RWPE2 (cell line): ENCODE data around the gene SENP1.
"Not testable (repeated sequence)": the region's sequence is repeated elsewhere in the genome, so short reads cannot be mapped to it uniquely, and the experiment has no call there.

ENCODE experiments used
- ATAC-seq: fragments of 200-7000 bp; cut with Tn5 transposase; 3 replicates; pipeline ENCODE4 v1.9.1; 2021; ENCODE audit warnings: low read depth
- DNase-seq: peaks from one replicate; pipeline ENCODE4 v3.0.0-alpha.2; 2020; ENCODE audit warnings: low spot score
- H3K27ac ChIP-seq: fragments of 450-650 bp; 2 replicates; pipeline ENCODE4 v1.5.1; 2017; ENCODE audit warnings: mild to moderate bottlenecking; ENCODE audit not compliant: poor library complexity, severe bottlenecking
- H3K27me3 ChIP-seq: fragments of 250-450 bp; sonication (Bioruptor Pico); 2 replicates; pipeline ENCODE4 v1.5.1; 2021; ENCODE audit warnings: mild to moderate bottlenecking, moderate library complexity; ENCODE audit not compliant: insufficient read depth, poor library complexity, severe bottlenecking
- H3K36me3 ChIP-seq: fragments of 250-450 bp; sonication (Bioruptor Pico); 2 replicates; pipeline ENCODE4 v1.5.1; 2020; ENCODE audit warnings: low read depth, mild to moderate bottlenecking, moderate library complexity
- H3K4me1 ChIP-seq: fragments of 250-450 bp; sonication (Bioruptor Pico); 2 replicates; pipeline ENCODE4 v1.5.1; 2021; ENCODE audit warnings: mild to moderate bottlenecking, moderate library complexity; ENCODE audit not compliant: insufficient read depth, poor library complexity, severe bottlenecking
- H3K4me3 ChIP-seq: fragments of 250-450 bp; sonication (Bioruptor Pico); 2 replicates; pipeline ENCODE4 v1.5.1; 2021; ENCODE audit warnings: mild to moderate bottlenecking, moderate library complexity; ENCODE audit not compliant: severe bottlenecking
- H3K9me3 ChIP-seq: fragments of 250-450 bp; sonication (Bioruptor Pico); 2 replicates; pipeline ENCODE4 v1.5.1; 2021; ENCODE audit warnings: mild to moderate bottlenecking, moderate library complexity; ENCODE audit not compliant: severe bottlenecking
- TF ChIP-seq, protein P1 (sequence below): fragments of 450-650 bp; IDR thresholded peaks from one replicate; pipeline ENCODE4 v1.5.1; 2017; ENCODE audit warnings: mild to moderate bottlenecking, moderate library complexity; ENCODE audit not compliant: poor library complexity, severe bottlenecking

SENP1 gene

DNA sequence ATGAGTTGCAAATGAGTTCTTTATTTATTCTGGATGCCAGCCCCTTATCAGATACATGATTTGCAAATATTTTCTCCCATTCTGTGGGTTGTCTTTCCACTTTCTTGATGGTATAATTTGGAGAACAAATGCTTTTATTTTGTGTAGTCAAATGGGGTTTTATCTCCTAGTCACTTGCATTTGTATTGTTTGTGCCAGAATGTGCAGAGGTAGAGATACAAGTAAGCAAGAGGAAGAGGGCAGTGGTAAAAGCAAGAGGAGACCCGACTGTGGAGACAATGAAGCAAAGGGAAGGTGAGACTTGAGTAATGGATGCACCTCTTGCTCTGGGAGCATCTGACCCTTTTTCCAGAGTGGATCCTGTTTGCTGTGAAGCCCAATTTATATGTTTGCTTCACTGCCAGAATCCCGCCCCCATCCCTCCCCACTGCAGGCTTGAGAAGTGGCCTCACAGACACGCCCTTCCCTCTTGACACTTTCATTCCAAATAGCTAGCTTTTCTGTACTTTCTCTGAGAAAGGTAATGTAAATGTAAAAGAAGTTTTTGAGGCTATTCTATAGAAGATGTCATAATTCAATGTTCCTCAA is 12.5 kb upstream of the SENP1 start:
- ATAC-seq (no peak), DNase-seq (no peak)
- H3K27ac ChIP-seq, result no peak overlapping the region

DNA sequence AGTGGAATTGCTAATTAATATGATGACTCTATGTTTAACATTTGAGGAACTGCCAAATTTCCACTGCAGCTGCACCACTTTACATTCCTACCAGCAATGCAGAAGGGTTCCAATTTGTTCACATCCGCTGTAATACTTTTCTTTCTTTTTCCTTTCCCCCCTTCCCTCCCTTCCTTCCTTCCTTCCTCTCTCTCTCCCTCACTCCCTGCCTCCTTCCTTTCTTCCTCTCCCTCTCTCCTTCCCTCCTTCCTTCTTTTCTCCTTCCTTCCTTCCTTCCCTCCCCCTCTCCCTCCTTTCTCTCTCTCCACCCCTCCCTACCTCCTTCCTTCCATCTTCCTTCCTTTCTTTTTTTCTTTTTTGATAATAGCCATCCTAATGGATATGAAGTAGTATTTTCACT is 10.1 kb upstream of the SENP1 start:
- Histone ChIP-seq H3K4me1 (peaks cover 3% of the 10 kb centered on the region), H3K27ac (no peak overlapping the region), H3K4me3 (no peak overlapping the region), H3K36me3 (no peaks in the 10 kb centered on the region), H3K9me3 (no peaks in the 10 kb centered on the region), H3K27me3 (no peaks in the 10 kb centered on the region)
- TF ChIP-seq, protein P1, sequence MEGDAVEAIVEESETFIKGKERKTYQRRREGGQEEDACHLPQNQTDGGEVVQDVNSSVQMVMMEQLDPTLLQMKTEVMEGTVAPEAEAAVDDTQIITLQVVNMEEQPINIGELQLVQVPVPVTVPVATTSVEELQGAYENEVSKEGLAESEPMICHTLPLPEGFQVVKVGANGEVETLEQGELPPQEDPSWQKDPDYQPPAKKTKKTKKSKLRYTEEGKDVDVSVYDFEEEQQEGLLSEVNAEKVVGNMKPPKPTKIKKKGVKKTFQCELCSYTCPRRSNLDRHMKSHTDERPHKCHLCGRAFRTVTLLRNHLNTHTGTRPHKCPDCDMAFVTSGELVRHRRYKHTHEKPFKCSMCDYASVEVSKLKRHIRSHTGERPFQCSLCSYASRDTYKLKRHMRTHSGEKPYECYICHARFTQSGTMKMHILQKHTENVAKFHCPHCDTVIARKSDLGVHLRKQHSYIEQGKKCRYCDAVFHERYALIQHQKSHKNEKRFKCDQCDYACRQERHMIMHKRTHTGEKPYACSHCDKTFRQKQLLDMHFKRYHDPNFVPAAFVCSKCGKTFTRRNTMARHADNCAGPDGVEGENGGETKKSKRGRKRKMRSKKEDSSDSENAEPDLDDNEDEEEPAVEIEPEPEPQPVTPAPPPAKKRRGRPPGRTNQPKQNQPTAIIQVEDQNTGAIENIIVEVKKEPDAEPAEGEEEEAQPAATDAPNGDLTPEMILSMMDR, result no peak
- no peak for ATAC-seq
- no peak for DNase-seq

More for the DNA sequence above, 12.5 kb upstream of the SENP1 start:
- Histone ChIP-seq H3K36me3 (peaks cover 11% of the 10 kb centered on the region), H3K4me1 (peaks cover 3% of the 10 kb centered on the region), H3K4me3 (peak overlapping the region; percentile 60), H3K27me3 (no peaks in the 10 kb centered on the region), H3K9me3 (no peaks in the 10 kb centered on the region)
- TF ChIP-seq, protein P1, result no peak

DNA sequence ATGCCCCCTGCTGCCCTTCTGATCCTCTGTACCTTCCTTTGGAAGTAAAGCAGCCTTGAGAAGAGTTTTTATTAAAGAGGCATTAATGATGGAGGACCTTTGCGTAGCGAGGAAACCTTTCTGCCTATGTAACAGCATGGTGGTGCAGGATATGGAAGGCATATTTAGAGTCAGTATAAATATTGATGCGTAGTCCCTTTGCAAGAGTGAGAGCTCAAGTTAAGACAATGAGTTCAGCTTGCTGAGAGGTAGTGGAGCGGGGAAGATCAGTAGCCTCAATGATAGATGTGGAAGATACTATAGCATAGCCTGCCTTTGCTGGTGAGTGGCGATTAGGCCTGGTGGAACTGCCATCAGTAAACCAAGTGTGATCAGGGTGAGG is 5.4 kb upstream of the SENP1 start:
- not testable (repeated sequence) for H3K36me3 ChIP-seq, H3K4me3 ChIP-seq, H3K27me3 ChIP-seq, DNase-seq, ATAC-seq, H3K4me1 ChIP-seq, H3K9me3 ChIP-seq, H3K27ac ChIP-seq

DNA sequence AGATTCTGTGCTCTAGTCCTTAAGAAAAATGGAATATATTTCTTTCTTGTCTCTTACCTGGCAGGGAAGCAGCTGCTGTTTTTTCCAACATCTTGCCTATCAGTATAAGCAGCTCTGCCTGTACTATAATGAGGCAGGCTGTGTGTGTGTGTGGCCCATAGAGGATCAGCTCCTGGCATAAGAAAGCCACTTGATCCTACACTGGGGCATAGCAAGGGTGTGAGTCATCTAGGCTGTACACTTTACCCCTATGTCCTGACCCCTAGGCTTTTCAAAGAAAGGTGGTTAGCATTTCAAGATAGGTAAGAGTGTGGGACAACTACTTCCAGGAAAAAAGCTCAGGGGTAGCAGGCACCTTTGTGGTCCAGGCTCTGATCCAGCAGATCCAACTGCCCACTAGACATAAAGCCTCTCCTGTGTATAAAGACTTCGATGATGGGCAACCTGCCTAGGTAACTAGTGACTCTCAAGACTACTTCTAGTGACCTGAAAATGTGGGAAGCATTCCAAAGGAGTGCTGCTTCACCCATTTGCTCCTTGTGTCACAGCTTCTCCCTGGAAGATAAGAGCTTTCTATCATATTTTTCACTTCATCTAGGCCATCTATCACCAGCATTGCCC is 4.9 kb upstream of the SENP1 start:
- Histone ChIP-seq H3K27ac (no peak overlapping the region), H3K4me3 (no peak overlapping the region), H3K36me3 (no peaks in the 10 kb centered on the region), H3K4me1 (peaks cover 7% of the 10 kb centered on the region), H3K27me3 (no peaks in the 10 kb centered on the region), H3K9me3 (no peaks in the 10 kb centered on the region)
- TF ChIP-seq, protein P1, result no peak
- ATAC-seq (no peak), DNase-seq (no peak)

DNA sequence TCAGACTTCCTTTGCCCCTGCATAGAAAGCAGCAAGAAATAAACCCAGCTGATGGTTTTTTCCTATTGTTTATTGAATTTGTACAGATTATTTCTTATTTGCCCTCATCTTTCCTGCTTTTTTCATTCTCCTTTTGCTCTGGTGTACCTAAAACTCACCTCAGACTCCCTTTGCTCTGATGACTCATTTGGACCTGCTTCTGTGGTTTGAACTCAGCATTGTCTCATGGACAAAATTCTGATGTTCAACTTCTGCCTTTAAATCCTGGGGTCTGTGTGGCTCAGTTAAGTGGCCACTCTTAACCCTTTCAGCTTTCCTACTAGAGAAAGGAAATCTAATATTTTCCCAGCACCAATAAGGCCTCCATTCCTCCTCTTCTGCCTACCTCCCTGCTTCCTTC is 3.5 kb upstream of the SENP1 start:
- TF ChIP-seq, protein P1, result no peak
- ATAC-seq, result no peak
- no peak overlapping the region for H3K4me3 ChIP-seq
- no peaks in the 10 kb centered on the region for H3K27me3 ChIP-seq
- no peak overlapping the region for H3K27ac ChIP-seq
- peaks cover 7% of the 10 kb centered on the region for H3K4me1 ChIP-seq
- no peak for DNase-seq
- H3K36me3 ChIP-seq, result no peaks in the 10 kb centered on the region
- H3K9me3 ChIP-seq, result no peaks in the 10 kb centered on the region
